ENCODE measurements around the gene CHTOP.

CHTOP gene

DNA sequence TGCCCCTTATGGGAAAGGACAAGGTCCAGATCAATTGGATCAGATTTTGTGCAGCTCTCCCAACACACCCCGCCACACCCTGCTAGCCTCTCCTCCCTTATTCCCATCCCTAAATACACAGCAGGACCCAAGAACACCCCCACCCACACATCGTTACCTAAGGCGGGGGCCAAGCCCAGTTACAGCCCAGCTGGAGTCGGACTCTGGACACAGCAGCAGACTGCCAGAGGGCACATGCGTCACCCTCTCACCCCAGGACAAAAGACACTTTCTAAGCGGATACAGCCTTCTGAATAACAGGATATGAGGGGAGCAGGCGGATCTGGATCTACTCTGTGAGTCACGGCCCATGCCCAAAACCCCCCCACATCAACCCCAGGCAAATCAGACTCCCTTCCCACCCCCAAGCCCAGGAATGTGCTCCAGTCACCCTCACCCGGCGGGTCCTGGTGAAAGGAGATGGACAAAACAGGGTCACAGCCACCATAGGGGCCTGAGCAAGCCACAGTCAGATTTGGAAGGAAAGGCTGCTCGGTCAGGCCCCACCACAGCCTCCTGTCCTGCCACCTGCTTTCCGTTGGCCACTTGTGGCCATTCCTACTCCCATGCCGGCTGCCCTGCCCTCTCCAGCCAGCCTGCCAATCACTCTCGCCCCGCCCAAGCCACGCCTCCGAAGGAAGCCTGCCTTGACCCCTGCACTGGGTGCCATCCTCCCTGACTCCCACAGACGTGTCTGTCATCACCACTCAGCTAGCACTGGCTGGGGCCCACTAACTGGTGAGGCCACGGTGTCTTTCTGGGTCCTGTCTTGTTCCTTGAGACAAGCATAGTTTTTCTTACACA is 24.9 kb upstream of the CHTOP start:
- DNase-seq (ENCODE audit: low spot score) (peak; percentile 96), ATAC-seq (ENCODE audit: low read depth) (peak; percentile 58)
- Histone ChIP-seq H3K36me3 (ENCODE audit: low read depth) (peaks cover 53% of the 10 kb centered on the region), H3K9me3 (ENCODE audit: severe bottlenecking) (no peaks in the 10 kb centered on the region), H3K27me3 (ENCODE audit: insufficient read depth, poor library complexity, severe bottlenecking) (no peaks in the 10 kb centered on the region), H3K4me1 (ENCODE audit: insufficient read depth, poor library complexity, severe bottlenecking) (peaks cover 25% of the 10 kb centered on the region), H3K4me3 (ENCODE audit: severe bottlenecking) (peak overlapping the region; percentile 30), H3K27ac (ENCODE audit: poor library complexity, severe bottlenecking) (peak overlapping the region; percentile 98)
- TF ChIP-seq, protein P1, sequence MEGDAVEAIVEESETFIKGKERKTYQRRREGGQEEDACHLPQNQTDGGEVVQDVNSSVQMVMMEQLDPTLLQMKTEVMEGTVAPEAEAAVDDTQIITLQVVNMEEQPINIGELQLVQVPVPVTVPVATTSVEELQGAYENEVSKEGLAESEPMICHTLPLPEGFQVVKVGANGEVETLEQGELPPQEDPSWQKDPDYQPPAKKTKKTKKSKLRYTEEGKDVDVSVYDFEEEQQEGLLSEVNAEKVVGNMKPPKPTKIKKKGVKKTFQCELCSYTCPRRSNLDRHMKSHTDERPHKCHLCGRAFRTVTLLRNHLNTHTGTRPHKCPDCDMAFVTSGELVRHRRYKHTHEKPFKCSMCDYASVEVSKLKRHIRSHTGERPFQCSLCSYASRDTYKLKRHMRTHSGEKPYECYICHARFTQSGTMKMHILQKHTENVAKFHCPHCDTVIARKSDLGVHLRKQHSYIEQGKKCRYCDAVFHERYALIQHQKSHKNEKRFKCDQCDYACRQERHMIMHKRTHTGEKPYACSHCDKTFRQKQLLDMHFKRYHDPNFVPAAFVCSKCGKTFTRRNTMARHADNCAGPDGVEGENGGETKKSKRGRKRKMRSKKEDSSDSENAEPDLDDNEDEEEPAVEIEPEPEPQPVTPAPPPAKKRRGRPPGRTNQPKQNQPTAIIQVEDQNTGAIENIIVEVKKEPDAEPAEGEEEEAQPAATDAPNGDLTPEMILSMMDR (IDR thresholded peaks at IDR 0.05; ENCODE audit: poor library complexity, severe bottlenecking), result no peak

DNA sequence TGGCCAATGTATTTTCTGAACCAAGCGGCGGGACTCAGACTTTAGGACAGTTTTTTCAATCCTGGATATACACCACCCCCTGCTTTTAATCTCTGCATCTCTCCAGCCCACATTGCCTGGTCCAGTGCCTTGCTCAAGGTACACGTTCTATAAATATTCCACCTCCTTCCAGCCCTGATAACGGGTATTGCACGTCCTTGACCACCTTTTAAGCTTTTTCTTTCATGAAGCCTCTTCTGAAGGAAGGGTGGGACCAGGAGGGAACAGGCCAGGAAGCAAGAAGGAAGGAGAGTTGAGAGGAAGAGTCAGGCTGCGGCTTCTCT is 24.3 kb upstream of the CHTOP start:
- Histone ChIP-seq H3K36me3 (ENCODE audit: low read depth) (peaks cover 52% of the 10 kb centered on the region), H3K27me3 (ENCODE audit: insufficient read depth, poor library complexity, severe bottlenecking) (no peaks in the 10 kb centered on the region), H3K4me3 (ENCODE audit: severe bottlenecking) (peak overlapping the region; percentile 30), H3K9me3 (ENCODE audit: severe bottlenecking) (no peaks in the 10 kb centered on the region), H3K4me1 (ENCODE audit: insufficient read depth, poor library complexity, severe bottlenecking) (peaks cover 30% of the 10 kb centered on the region), H3K27ac (ENCODE audit: poor library complexity, severe bottlenecking) (peak overlapping the region; percentile 98)
- TF ChIP-seq, protein P1 (IDR thresholded peaks at IDR 0.05; ENCODE audit: poor library complexity, severe bottlenecking), result no peak
- DNase-seq (ENCODE audit: low spot score) (no peak), ATAC-seq (ENCODE audit: low read depth) (no peak)

DNA sequence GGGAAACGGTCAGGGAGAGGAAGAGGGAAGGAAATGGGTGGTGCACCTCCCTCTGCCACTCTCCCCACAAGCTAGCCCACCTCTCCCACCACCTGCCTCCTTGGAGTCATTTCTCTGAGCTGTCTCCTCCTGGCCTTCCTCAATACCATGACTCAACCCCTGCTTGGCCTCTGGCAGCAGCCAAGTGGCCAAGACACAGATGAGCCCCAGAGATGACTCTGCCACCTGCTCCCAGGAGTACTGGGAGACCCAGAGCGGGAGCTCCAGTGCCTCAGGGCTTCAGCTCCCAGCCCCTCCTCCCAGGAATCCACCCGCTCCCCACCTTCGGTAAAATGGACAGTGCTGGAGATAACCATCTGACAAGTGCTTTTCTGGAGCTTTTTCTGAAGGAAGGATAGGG is 23.5 kb upstream of the CHTOP start:
- H3K4me3 ChIP-seq (ENCODE audit: severe bottlenecking), result peak overlapping the region; percentile 30
- TF ChIP-seq, protein P1 (IDR thresholded peaks at IDR 0.05; ENCODE audit: poor library complexity, severe bottlenecking), result no peak
- peaks cover 52% of the 10 kb centered on the region for H3K36me3 ChIP-seq (ENCODE audit: low read depth)
- ATAC-seq (ENCODE audit: low read depth), result peak; percentile 4
- peak overlapping the region; percentile 98 for H3K27ac ChIP-seq (ENCODE audit: poor library complexity, severe bottlenecking)
- DNase-seq (ENCODE audit: low spot score), result peak; percentile 80
- H3K9me3 ChIP-seq (ENCODE audit: severe bottlenecking), result no peaks in the 10 kb centered on the region
- H3K4me1 ChIP-seq (ENCODE audit: insufficient read depth, poor library complexity, severe bottlenecking), result peaks cover 30% of the 10 kb centered on the region
- no peaks in the 10 kb centered on the region for H3K27me3 ChIP-seq (ENCODE audit: insufficient read depth, poor library complexity, severe bottlenecking)

DNA sequence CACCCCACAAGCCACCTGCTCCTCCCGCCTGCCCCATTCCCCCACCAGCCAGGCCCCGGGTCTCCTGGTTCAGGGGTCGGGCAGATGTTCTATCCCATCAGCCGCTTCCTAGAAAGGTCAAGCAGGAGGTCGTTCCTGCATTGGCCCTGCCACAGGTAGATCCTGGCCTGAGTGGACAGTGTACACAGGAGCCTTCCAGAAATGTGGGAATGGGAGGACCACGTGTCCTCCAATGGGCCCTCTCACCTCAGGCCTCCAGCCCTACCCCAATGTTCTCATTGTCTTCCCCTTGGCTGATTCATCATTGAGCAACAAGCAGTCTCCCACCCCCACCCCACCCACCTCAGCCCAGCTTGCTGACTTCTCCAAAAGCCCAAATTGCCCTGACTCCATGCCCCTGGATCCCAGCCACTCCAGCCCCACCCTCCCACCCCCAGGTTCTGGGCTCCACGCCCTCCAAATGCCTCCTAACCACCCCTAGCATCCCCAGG is 23.0 kb upstream of the CHTOP start:
- Histone ChIP-seq H3K9me3 (ENCODE audit: severe bottlenecking) (no peaks in the 10 kb centered on the region), H3K27me3 (ENCODE audit: insufficient read depth, poor library complexity, severe bottlenecking) (no peaks in the 10 kb centered on the region), H3K4me3 (ENCODE audit: severe bottlenecking) (peak overlapping the region; percentile 66), H3K4me1 (ENCODE audit: insufficient read depth, poor library complexity, severe bottlenecking) (peaks cover 30% of the 10 kb centered on the region), H3K27ac (ENCODE audit: poor library complexity, severe bottlenecking) (peak overlapping the region; percentile 98), H3K36me3 (ENCODE audit: low read depth) (peaks cover 52% of the 10 kb centered on the region)
- ATAC-seq (ENCODE audit: low read depth) (peak; percentile 18), DNase-seq (ENCODE audit: low spot score) (peak; percentile 80)
- TF ChIP-seq, protein P1 (IDR thresholded peaks at IDR 0.05; ENCODE audit: poor library complexity, severe bottlenecking), result no peak

DNA sequence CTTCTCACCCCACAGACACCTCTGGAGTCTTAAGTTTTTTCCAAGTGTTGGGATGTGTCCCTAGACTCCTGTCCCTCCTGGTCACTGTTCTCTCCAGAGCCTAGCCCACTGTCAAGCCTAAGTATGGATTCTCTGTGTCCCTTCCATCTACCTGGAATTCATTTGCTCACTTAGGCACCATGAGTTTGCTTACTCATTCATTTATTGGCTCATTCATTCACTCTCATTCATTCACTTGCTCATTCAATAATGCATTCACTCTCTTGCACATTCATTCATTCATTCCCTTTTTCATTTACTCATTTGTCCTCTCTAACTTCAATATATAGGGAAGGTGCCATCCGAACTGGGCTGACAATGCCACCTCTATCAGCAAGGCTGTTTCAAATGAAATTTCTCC is 22.5 kb upstream of the CHTOP start:
- peak overlapping the region; percentile 66 for H3K4me3 ChIP-seq (ENCODE audit: severe bottlenecking)
- DNase-seq (ENCODE audit: low spot score) (no peak), ATAC-seq (ENCODE audit: low read depth) (no peak)
- H3K27me3 ChIP-seq (ENCODE audit: insufficient read depth, poor library complexity, severe bottlenecking), result no peaks in the 10 kb centered on the region
- H3K4me1 ChIP-seq (ENCODE audit: insufficient read depth, poor library complexity, severe bottlenecking), result peaks cover 31% of the 10 kb centered on the region
- no peaks in the 10 kb centered on the region for H3K9me3 ChIP-seq (ENCODE audit: severe bottlenecking)
- peaks cover 50% of the 10 kb centered on the region for H3K36me3 ChIP-seq (ENCODE audit: low read depth)
- peak overlapping the region; percentile 98 for H3K27ac ChIP-seq (ENCODE audit: poor library complexity, severe bottlenecking)
- TF ChIP-seq, protein P1 (IDR thresholded peaks at IDR 0.05; ENCODE audit: poor library complexity, severe bottlenecking), result no peak
